Neural cell (in vitro differentiated cells): ENCODE measurements around the gene GALNT15. TPM values are rescaled to one million over a fixed set of nuclear protein-coding genes. Genes with fewer than 3 reads are reported as not detected.

Source experiments
- H2AFZ ChIP-seq: fragments of 200-600, 300-800 bp; sonication (generic), shearing (Covaris generic); 2 replicates; pipeline ENCODE4 v1.6.0; 2014; ENCODE audit warnings: low read depth, mild to moderate bottlenecking, antibody characterized with exemption, low read length, moderate library complexity
- H3F3A ChIP-seq: fragments of 200-600 bp; shearing (Covaris generic); 2 replicates; pipeline ENCODE4 v1.6.1; 2016; ENCODE audit warnings: mild to moderate bottlenecking, moderate library complexity, mixed read lengths, antibody characterized with exemption, low read length; ENCODE audit not compliant: insufficient read depth, poor library complexity, severe bottlenecking
- H3K27ac ChIP-seq: fragments of 200-600, 300-800 bp; sonication (generic), shearing (Covaris generic); 2 replicates; pipeline ENCODE4 v1.5.1; 2014; ENCODE audit warnings: mild to moderate bottlenecking, low read length, moderate library complexity
- H3K27me3 ChIP-seq: fragments of 300-800, 200-600 bp; sonication (generic), shearing (Covaris generic); 2 replicates; pipeline ENCODE4 v1.6.0; 2014; ENCODE audit warnings: mild to moderate bottlenecking, low read depth, low read length, moderate library complexity; ENCODE audit not compliant: insufficient read depth
- H3K36me3 ChIP-seq: fragments of 300-800, 200-600 bp; sonication (generic), shearing (Covaris generic); 2 replicates; pipeline ENCODE4 v1.5.1; 2014; ENCODE audit warnings: mild to moderate bottlenecking, antibody characterized with exemption, low read length, moderate library complexity; ENCODE audit not compliant: insufficient read depth
- H3K4me2 ChIP-seq: fragments of 300-800, 200-600 bp; sonication (generic), shearing (Covaris generic); 2 replicates; pipeline ENCODE4 v1.6.0; 2014; ENCODE audit warnings: mild to moderate bottlenecking, low read length
- H3K4me3 ChIP-seq: fragments of 300-800, 200-600 bp; sonication (generic), shearing (Covaris generic); 2 replicates; pipeline ENCODE4 v1.5.1; 2014; ENCODE audit warnings: mild to moderate bottlenecking, low read length, moderate library complexity
- H3K79me2 ChIP-seq: fragments of 200-600 bp; shearing (Covaris generic); replicated peaks from 2 replicates; pipeline ENCODE4 v1.6.0; 2014; ENCODE audit warnings: mild to moderate bottlenecking, low read length, moderate library complexity; ENCODE audit not compliant: insufficient read depth
- H3K9ac ChIP-seq: fragments of 300-800, 200-600 bp; sonication (generic), shearing (Covaris generic); 2 replicates; pipeline ENCODE4 v1.6.1; 2016; ENCODE audit warnings: mild to moderate bottlenecking, low read length, mixed read lengths
- H3K9me2 ChIP-seq: fragments of 200-600 bp; shearing (Covaris generic); 2 replicates; pipeline ENCODE4 v1.6.1; 2016; ENCODE audit warnings: mild to moderate bottlenecking, low read length, mixed read lengths; ENCODE audit not compliant: insufficient read depth
- H3K9me3 ChIP-seq: fragments of 200-600, 300-800 bp; sonication (generic), shearing (Covaris generic); 2 replicates; pipeline ENCODE4 v1.6.1; 2016; ENCODE audit warnings: mild to moderate bottlenecking, mixed run types, low read length, moderate library complexity, mixed read lengths
- H4K20me1 ChIP-seq: fragments of 200-600 bp; shearing (Covaris generic); 2 replicates; pipeline ENCODE4 v1.6.1; 2016; ENCODE audit warnings: mild to moderate bottlenecking, mixed run types; ENCODE audit not compliant: insufficient read depth
- CTCF ChIP-seq: fragments of 450-650 bp; IDR thresholded peaks from 2 replicates; pipeline ENCODE4 v1.5.1; 2014; ENCODE audit warnings: antibody characterized with exemption, mild to moderate bottlenecking, moderate library complexity; ENCODE audit not compliant: poor library complexity, severe bottlenecking
- EP300 ChIP-seq: fragments of 450-650 bp; conservative IDR thresholded peaks from 2 replicates; pipeline ENCODE4 v1.6.1; 2014; ENCODE audit warnings: antibody characterized with exemption, mild to moderate bottlenecking, moderate library complexity; ENCODE audit not compliant: poor library complexity, severe bottlenecking
- EZH2 ChIP-seq: fragments of 200-600, 300-800 bp; shearing (Covaris generic), sonication (generic); IDR thresholded peaks from 2 replicates; pipeline ENCODE4 v1.6.1; 2014; ENCODE audit warnings: antibody characterized with exemption, low read length, borderline replicate concordance, mild to moderate bottlenecking; ENCODE audit not compliant: insufficient read depth, poor library complexity, severe bottlenecking
- MXI1 ChIP-seq: fragments of 450-650 bp; conservative IDR thresholded peaks from 2 replicates; pipeline ENCODE4 v1.6.1; 2014; ENCODE audit warnings: antibody characterized with exemption, mild to moderate bottlenecking; ENCODE audit not compliant: poor library complexity, severe bottlenecking
- POLR2AphosphoS5 ChIP-seq: IDR thresholded peaks from 2 replicates; pipeline ENCODE4 v1.6.1; 2012
- RAD21 ChIP-seq: fragments of 450-650 bp; conservative IDR thresholded peaks from 2 replicates; pipeline ENCODE4 v1.6.1; 2014; ENCODE audit warnings: antibody characterized with exemption, mild to moderate bottlenecking, moderate library complexity
- REST ChIP-seq: IDR thresholded peaks from 2 replicates; pipeline ENCODE4 v1.6.1; 2012; ENCODE audit warnings: borderline replicate concordance
- SMC3 ChIP-seq: fragments of 450-650 bp; conservative IDR thresholded peaks from 2 replicates; pipeline ENCODE4 v1.6.1; 2014; ENCODE audit warnings: antibody characterized with exemption, mild to moderate bottlenecking, moderate library complexity; ENCODE audit not compliant: poor library complexity
- TAF1 ChIP-seq: IDR thresholded peaks from 2 replicates; pipeline ENCODE4 v1.6.1; 2012; ENCODE audit warnings: low read depth
- polyA minus RNA-seq: library from RNA; depleted of rRNA, polyadenylated mRNA; stranded (reverse); fragments of >200 nt; gene quantifications from 2 replicates; pipeline ENCODE4 v1.2.3, GENCODE V29; 2014
- polyA plus RNA-seq: library from polyadenylated mRNA; depleted of rRNA; stranded (reverse); fragments of >200 nt; gene quantifications from 2 replicates; pipeline ENCODE4 v1.2.3, GENCODE V29; 2014

GALNT15 gene
- polyA plus RNA-seq: 1.5 TPM in 2 replicates
- polyA minus RNA-seq: 1.0 and 1.7 TPM in 2 replicates

- no peaks in the 10 kb centered on the region for H3F3A ChIP-seq
- H3K36me3 ChIP-seq: no peaks in the 10 kb centered on the region
- TF ChIP-seq TAF1 (no peak), EP300 (no peak), EZH2 (no peak), CTCF (no peak), POLR2AphosphoS5 (no peak), REST (no peak)
- no peaks in the 10 kb centered on the region for H3K9me3 ChIP-seq
- H3K9ac ChIP-seq: no peak within 1 kb of the TSS
- H3K79me2 ChIP-seq: no peaks in the 10 kb centered on the region
- H3K4me2 ChIP-seq: no peak within 1 kb of the TSS
- H3K27me3 ChIP-seq: no peaks in the 10 kb centered on the region
- H3K9me2 ChIP-seq: no peaks in the 10 kb centered on the region
- H3K27ac ChIP-seq: no peak within 1 kb of the TSS
- H2AFZ ChIP-seq: no peak within 1 kb of the TSS
- H4K20me1 ChIP-seq: no peaks in the 10 kb centered on the region
- H3K4me3 ChIP-seq: no peak within 1 kb of the TSS
Observed at GRCh38 chr3:16174389-16174788, at the start of gene GALNT15. GALNT15 (plus strand) TSS chr3:16174680; CDS start chr3:16175152, 472 bp downstream.

GRCh38 chr3:16126634-16127033, 47.8 kb upstream of the GALNT15 start:
- no peak overlapping the region for H3K27ac ChIP-seq
- H3K4me2 ChIP-seq: no peak overlapping the region
- H3K4me3 ChIP-seq: no peak overlapping the region
- no peaks in the 10 kb centered on the region for H3K9me2 ChIP-seq
- no peaks in the 10 kb centered on the region for H3K79me2 ChIP-seq
- no peaks in the 10 kb centered on the region for H4K20me1 ChIP-seq
- TF ChIP-seq MXI1: no peak
- no peak for TF ChIP-seq REST
- TF ChIP-seq RAD21: no peak
- TF ChIP-seq CTCF: no peak
- no peak for TF ChIP-seq EZH2
- TF ChIP-seq POLR2AphosphoS5: no peak
- no peak for TF ChIP-seq TAF1
- TF ChIP-seq EP300: no peak
- no peak for TF ChIP-seq SMC3
- H3K36me3 ChIP-seq: no peaks in the 10 kb centered on the region
- no peak overlapping the region for H3K9ac ChIP-seq
- H3F3A ChIP-seq: no peaks in the 10 kb centered on the region
- no peak overlapping the region for H2AFZ ChIP-seq
- no peaks in the 10 kb centered on the region for H3K27me3 ChIP-seq
- no peaks in the 10 kb centered on the region for H3K9me3 ChIP-seq
